Amniotic epithelial cell (primary cell): ENCODE measurements around the gene PABPN1.
"Not testable (repeated sequence)": the region's sequence is repeated elsewhere in the genome, so short reads cannot be mapped to it uniquely, and the experiment has no call there.

Source experiments
- DNase-seq: peaks from one replicate; pipeline ENCODE4 v3.0.0-alpha.2; 2010; ENCODE audit warnings: low read depth

The PABPN1 gene, protein sequence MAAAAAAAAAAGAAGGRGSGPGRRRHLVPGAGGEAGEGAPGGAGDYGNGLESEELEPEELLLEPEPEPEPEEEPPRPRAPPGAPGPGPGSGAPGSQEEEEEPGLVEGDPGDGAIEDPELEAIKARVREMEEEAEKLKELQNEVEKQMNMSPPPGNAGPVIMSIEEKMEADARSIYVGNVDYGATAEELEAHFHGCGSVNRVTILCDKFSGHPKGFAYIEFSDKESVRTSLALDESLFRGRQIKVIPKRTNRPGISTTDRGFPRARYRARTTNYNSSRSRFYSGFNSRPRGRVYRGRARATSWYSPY

DNA sequence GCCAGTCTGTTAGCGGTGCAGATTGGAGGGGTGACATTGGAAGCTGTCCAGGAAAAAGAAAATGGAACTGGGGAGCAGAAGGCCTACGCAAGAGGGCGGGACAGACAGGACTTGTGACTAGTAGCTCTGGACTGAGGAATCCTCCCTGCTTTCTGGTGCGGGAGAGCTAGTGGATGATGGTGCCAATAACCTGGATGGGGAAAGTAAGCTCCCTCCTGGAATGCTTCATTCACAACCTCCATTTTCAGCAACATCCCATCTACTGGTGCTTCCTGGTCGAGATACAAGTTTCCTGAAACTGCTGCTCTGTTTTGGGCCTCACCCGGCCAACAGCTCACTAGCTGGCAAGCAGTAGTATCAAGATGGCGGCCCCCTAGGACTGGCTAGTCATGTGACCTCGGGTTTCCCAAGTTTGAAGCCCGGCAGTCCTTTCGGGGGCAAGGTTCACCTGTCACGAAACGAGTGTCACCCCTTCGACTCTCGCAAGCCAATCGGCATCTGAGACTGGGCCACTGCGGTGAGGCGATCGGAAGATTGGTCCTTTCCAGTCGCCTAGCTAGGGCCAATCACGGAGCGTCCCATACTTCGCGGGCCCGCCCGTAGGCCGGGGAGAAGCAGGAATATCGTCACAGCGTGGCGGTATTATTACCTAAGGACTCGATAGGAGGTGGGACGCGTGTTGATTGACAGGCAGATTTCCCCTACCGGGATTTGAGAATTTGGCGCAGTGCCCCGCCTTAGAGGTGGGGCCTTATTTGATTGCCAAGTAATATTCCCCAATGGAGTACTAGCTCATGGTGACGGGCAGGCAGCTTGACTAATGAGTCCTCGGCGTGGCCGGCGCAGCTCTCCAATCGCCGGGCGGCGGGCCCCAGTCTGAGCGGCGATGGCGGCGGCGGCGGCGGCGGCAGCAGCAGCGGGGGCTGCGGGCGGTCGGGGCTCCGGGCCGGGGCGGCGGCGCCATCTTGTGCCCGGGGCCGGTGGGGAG is at the start of gene PABPN1:
Gene PABPN1, plus strand, starts transcription at position 874 of the 988 bp plus-strand sequence. Its CDS starts 13 bp downstream, at position 887.
- DNase-seq = peak; percentile 100

DNA sequence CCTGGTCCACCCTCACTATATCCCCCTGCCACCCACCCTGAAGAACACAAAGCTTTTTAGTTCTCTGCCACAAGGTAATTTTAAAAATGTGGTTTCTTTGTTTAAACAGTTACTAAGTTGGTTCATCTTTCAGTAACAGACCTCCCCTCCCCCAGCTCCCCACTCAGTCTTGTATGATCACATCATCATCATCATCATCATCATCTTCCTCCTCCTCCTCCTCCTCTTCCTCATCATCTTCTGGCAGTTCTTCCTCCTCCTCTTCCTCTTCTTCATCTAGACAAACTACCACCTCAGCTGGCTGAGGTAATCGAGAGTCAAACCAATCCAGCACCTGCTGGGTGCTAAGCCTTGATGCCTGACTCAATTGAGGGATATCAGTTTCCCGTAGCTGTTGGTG is 45.8 kb upstream of the PABPN1 start:
- DNase-seq = no peak

DNA sequence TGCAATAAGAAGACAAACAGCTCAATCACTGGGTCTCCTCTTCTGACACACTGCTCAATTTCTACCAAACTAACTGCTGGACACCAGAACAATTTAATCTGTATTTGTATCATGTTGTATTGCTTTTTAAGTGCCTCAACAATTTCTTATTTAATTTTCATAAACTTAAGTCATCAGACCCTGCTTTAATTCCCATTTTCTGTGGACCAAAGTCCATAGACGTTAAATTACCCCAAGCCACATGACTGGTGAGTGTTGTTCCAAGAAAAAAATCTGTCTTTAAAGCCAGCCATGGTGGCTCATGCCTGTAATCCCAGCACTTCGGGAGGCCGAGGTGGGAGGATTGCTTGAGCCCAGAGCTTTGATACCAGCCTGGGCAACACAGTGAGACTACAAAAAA is 44.1 kb upstream of the PABPN1 start:
- DNase-seq = no peak

DNA sequence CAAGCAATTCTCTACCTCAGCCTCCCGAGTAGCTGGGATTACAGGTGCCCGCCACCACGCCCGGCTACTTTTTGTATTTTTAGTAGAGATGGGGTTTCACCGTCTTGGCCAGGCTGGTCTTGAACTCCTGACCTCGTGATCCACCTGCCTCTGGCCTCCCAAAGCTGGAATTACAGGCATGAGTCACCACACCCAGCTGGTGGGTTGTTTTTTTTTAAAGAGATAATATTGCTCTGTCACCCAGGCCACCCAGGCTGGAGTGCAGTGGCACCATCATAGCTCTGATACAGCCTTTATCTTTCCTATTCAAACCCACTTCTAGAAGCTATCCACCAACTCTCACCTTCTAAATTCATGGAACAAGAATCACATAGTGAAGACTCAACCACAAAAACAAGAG is 43.3 kb upstream of the PABPN1 start:
- not testable (repeated sequence) for DNase-seq

DNA sequence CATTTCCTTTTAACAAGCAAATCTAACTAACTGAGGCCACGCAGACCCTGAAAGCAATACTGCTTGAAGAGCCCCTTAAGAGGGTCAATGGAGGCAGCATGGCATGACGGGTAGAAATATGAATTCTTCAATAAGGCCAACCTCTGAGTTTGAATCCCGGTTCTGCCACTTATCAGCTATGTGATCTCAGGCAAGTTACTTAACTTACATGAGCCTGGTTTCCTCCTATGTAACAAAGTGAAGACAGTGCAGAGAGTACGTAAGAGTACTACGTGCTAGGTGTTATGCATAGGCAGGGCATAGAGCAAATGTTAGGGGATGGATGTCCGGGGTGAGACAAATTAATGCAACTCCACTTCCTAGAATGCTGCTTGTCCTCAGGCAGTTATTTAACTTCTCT is 40.0 kb upstream of the PABPN1 start:
- no peak for DNase-seq

DNA sequence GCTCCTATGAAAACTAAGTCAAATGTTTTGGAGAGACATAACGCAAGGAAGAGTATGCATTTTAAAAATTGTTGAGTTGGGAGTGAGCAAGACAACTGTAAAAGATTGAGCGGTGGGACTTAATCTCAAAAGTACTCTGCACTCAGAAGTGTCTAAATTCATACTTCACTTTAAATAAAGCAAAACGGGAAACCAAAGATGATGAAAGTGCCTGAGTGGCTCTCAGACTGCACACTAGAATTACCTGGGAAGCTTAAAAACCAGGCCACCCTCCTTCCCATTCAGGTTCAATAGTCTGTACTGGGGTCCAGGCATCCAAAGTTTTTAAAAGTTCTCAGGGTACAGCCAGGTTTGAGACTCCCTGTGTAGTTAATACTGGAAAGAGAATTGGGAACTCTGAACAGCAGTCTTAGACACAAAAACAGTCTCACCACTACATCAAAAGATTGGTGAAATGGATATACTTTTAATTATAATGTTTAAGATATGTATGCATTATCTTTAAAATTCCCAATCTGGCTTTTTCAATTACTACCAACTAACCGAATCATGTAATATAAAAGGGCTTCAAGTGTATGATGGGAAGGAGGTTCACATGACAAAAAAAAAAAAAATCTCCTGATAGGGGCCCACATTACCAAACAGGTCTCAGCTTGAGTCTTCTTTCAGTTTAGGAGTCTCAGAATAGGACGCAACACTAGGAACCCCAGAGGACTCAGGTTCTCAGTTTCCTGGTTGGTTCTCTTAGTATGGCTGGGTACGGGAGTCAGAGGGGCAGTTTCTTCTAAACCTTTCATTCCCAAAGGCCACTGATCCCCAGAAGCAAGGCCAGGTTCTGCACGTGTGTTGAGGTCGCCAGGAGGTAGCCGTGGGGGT is 36.4 kb upstream of the PABPN1 start:
- peak; percentile 22 for DNase-seq

DNA sequence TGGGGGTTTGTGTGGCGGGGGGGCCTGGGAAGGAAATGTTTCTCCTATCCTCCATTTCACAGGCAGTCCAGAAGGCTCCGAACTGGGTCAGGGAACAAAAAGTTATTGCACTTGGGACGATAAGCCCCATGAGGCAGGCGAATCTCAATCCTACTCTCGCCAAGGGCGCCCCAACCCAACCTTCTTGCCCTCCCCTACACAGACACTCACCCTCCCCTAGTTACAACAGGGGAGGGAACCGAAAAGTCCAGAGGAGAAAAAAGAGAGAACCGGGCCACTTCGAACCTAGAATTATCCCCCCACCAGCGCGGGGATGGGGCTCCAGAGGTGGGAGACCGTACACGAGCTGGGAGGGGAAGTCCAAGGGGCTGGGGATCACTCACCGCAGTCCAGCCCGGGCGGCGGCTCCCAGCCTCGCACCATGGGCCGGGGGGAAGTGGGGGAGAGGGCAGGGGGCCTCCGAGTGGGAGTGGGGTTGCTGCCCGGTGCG is 35.7 kb upstream of the PABPN1 start:
- no peak for DNase-seq

DNA sequence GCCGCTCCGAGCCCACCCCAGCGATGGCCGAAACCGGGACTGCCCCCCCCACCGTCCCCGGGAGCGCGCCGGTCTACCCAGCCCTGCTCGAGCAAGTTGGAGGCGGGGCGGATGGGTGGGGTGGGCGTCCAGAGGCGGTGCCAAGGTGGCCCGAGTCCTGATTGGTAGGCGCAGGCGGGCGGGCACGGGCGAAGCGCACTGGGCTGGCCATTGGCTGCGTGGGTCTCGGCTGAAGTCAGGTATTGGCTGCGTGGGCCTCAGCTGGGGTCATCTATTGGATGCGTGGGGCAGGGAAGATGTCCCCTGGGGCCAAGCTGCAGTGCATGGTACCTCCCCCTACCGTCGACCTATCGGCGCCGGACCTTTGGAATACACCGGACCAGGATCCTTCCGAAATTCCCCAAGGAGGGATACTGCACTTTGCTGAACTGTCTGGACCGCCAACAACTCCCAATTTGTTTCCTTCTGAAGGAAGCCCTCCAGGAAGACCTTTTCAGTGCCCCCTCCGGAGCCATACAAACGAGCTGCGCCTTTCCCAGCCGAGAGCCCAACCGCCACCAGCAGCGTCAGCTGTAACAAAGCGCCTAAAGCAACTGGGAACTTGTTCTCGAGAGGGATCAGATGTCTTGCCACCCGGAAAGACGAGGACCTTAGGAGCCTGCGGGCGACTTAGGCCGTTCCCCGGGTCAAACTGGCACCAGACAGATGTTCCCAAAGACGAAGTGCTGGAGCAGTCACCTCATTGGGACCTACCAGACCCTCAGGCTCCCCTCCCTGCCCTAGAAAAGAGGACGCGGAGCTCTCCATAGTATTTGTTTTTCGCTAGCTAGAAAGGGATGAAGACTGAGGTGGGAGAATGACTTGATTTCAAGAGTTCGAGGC is 35.0 kb upstream of the PABPN1 start, which contains the start of gene HOMEZ:
Gene HOMEZ, minus strand, starts transcription at position 113 of the 882 bp plus-strand sequence. CDS start 180 bp downstream, outside the sequence.
- DNase-seq = peak; percentile 98

DNA sequence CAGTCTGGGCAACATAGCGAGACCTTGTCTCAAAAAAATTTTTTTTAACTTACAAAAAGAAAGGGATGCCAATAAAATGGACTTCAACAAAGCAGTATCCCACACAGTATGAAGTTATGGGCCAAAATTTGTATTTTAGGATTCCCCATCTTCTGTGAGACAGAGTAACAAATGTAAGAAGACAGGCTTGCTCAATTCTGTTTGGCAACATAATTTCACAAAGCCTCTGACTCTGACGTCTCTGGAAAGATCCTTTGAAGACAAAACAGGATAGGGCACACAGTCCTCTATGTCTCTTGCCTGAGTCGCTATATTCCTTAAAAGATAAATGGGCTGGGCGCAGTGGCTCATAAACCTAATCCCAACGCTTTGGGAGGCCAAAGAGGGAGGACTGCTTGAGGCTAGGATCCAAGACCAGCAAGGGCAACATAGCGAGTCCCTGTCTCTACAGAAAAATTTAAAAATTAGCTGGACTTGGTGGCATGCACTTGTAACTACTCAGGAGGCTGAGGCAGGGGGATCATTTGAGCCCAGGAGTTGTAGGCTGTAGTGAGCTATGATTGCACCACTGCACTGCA is 34.3 kb upstream of the PABPN1 start:
- peak; percentile 56 for DNase-seq

DNA sequence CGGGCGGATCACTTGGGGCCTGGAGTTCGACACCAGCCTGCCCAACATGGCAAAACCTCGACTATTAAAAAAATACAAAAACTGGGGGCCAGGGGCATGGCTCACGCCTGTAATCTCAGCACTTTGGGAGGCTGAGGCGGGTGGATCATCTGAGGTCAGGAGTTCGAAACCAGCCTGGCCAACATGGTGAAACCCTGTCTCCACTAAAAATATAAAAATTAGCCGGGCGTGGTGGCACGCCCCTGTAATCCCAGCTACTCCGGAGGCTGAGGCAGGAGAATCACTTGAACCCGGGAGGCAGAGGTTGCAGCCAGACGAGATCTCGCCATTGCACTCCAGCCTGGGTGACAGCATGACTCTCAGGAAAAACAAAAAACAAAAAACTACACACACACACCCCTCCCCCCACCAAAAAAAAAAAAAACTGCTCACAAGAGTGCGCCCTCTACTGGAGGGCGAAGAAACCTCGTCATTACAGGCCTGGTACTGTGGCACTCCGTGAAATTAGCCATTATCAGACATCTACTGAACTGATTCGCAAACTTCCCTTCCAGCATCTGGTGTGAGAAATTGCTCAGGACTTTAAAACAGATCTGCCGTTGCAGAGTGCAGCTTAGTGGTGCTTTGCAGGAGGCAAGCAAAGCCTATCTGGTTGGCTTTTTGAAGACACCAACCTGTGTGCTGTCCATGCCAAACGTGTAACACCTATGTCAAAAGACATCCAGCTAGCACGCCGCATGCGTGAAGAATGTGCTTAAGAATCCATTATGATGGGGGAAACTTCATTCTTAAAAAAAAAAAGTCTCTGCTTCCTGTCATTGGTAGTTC is 26.3 kb upstream of the PABPN1 start:
- DNase-seq = peak; percentile 44

DNA sequence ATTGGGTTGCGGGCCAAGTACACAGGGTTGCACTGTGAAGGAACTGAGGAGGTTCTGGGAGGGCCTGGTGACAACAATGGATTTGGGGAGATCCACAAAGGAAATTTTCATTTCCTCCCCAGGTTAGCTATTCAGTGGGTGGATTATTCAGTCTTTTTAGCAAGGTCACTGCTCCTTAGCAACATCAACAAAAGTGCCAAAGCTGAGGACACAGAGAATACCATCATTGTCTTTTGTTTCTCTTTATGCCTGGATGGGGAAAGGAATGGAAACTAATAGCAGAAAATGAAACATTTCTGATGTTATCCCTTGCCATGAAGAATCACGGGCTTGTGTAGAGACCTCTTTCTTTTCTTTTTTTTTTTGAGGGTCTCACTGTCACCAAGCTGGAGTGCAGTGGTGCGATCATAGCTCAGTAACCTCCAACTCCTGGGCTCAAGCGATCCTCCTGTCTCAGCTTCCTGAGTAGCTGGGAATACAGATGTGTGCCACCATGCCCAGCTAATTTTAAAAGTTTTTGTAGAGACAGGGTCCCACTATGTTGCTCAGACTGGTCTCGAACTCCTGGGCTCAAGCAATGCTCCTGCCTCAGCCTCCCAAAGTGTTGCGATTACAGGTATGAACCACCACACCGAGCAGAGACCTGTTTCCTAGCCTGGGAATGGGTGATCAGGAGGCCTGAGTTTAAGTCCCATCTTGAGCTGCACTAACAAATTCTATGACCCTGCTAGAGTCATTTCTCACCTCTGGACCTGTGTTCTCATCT is 25.1 kb upstream of the PABPN1 start:
- no peak for DNase-seq

DNA sequence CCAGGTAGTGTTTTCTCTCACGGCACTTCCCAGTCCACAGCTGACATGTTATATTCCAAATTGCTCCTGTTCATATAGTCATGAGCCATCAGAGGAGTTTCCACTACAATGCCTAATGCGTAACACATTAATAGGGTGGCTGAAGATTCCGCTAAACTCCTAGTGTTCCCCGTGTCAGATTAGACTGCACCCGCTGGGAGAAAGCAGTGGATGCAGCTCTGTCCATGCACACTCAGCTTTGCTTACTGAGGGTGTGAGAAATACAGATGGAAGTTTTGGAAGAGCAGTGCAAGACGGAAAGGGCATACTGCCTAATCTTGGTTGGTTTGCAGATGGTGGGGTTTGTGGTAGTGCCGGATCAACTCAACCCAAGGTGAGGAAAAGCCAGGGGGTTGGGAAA is 24.2 kb upstream of the PABPN1 start:
- DNase-seq = no peak

DNA sequence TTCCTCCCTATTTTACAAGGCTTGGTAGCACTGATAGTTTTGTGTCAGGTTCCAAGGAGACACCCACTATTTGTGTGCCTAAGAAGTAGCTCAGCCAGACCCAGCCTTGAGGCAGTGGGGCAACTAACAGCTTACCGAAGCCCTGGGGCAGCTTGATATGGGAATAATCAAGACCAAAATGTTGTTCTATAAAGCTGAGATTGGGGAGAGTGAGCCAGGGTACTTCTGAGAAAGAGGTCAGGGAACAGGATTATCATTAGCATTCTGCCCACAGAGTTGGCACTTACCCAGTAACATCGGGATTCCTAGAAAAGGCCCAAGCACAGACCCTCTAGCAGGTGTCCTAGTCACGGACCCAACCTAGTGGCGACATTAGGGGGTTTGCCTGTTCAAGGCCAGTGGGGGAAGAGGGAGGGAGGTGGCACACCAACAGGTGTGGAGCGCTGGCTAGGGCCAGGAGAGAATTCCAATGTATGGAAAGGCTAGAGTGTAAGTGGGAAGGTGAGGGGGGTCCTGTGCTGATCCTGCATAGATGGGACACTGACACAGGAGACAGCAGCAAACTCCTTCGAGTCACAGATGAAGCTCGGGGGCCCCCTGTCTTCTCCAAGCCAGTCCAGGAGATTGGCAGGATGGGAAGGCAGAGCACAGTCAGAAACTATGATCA is 23.5 kb upstream of the PABPN1 start:
- DNase-seq = no peak

DNA sequence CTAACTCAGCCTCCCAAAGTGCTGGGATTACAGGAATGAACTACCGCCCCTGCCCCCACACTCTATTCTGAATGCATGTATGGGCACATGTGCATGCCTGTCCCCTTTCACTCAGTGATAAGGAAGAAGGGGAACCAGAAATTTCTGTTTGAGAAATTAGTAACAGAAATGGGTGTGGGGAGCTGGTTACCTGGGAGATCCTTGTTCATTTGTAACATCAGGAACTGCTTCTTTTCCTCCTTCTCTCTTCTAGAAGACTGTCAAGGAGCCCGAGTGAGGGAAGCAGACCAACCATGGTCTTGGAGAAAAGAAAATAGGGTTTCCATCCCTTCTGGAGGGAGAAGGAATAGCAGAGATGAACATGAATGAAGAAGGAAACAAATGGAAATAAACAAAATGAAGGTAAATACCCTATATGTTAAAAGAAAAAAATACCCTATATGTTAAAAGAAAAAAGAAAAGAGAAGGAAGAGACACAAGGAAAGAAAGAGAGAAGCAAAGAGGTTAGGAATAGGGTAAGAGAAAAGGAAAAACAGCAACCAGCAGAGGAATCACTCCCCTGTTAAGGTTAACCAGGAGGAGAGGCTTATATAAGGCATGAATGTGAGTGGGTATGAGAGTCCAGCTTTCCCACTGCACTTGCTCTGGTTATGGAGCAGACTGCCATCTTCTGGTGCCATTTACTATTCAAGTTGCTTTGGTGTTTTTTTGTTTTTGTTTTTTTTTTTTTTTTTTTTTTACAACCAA is 21.9 kb upstream of the PABPN1 start:
- peak; percentile 77 for DNase-seq

DNA sequence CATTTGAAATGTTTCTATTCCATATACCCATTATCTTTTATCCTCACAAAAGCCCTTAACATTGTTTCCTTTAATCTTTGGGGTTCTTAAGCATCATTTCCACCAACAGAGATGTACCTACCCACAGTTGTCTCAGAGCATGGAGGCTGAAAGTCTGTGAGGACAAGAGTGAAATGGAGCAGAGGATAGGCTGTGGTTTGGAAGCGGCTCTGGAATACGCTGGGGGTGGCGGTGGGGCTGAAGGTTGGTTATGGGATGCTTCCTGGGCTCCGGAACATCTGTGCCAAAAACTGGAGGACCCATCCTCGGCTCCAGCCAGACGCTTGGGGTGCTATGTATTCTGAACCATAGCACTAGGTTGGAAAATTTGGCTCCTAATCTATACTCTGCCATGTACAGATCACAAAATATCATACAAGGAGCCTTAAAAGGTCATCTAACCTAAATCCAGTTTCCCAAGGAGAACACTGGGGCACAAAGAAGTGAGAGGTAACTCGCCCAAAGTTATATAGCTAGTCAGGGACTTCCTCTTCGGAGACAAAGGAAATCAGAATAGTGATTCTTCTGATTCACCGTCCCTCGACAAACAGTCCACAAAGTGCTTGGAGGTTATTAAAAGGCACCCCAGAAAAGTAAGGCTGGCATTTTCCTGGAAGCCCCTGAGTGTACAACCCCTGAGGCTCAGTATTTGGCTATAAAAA is 21.1 kb upstream of the PABPN1 start:
- no peak for DNase-seq

DNA sequence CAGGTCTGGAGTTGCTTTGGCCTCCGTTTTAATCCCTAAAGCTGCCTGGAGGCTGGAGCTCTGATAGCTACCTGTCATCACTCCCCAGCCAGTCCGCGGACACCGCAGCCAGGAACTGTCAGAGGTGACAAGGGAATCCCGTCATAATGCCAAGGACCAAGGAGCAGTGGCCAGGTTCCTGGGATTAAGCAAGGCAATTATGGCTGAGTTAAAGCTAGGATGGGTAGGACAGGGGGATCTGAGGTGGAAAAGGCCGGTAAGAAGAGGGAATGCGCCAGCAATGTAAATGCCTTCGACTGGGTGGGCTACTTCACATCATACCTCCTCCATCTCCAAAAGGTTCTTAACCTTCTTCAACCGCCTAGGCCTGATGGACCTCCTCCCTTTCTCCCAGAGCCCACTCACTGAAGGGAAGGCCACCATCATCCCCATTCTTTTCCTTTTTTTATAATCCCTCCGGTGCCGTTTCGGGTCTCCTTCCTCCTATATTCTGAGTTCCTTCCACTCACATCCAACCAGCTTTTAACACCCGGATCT is 20.5 kb upstream of the PABPN1 start:
- DNase-seq = no peak
